Smooth muscle cell (in vitro differentiated cells): ENCODE measurements around the gene CYB5R2. TPM values are rescaled to one million over a fixed set of nuclear protein-coding genes. Genes with fewer than 3 reads are reported as not detected.

Experiments used
- DNase-seq: peaks from one replicate; lab custom pipeline; 2025; ENCODE audit not compliant: unreplicated experiment; lab: John Stamatoyannopoulos, UW
- H2AFZ ChIP-seq: fragments of 200-600 bp; sonication (generic); 2 replicates; pipeline ENCODE4 v1.6.0; 2016; ENCODE audit warnings: antibody characterized with exemption, low read depth, mild to moderate bottlenecking
- H3F3A ChIP-seq: fragments of 200-600 bp; sonication (generic); 2 replicates; pipeline ENCODE4 v1.6.0; 2017; ENCODE audit warnings: antibody characterized with exemption, low read depth
- H3K27ac ChIP-seq: fragments of 200-600 bp; sonication (generic); 2 replicates; pipeline ENCODE4 v1.5.1; 2016; ENCODE audit warnings: low read depth, mild to moderate bottlenecking
- H3K27me3 ChIP-seq: fragments of 200-600 bp; sonication (generic); 2 replicates; pipeline ENCODE4 v1.6.1; 2016; ENCODE audit warnings: low read depth, mild to moderate bottlenecking
- H3K36me3 ChIP-seq: fragments of 200-600 bp; sonication (generic); 2 replicates; pipeline ENCODE4 v1.5.1; 2016; ENCODE audit warnings: low read depth
- H3K4me1 ChIP-seq: fragments of 200-600 bp; sonication (generic); 2 replicates; pipeline ENCODE4 v1.5.1; 2016; ENCODE audit warnings: low read depth
- H3K4me2 ChIP-seq: fragments of 200-600 bp; sonication (generic); 2 replicates; pipeline ENCODE4 v1.6.0; 2016; ENCODE audit warnings: mild to moderate bottlenecking
- H3K4me3 ChIP-seq: fragments of 200-600 bp; sonication (generic); 2 replicates; pipeline ENCODE4 v1.5.1; 2016; ENCODE audit warnings: mild to moderate bottlenecking
- H3K79me2 ChIP-seq: fragments of 200-600 bp; sonication (generic); 2 replicates; pipeline ENCODE4 v1.6.0; 2016; ENCODE audit warnings: low read depth, mild to moderate bottlenecking
- H3K9ac ChIP-seq: fragments of 200-600 bp; sonication (generic); 2 replicates; pipeline ENCODE4 v1.6.0; 2016; ENCODE audit warnings: low read depth
- H3K9me3 ChIP-seq: fragments of 200-600 bp; sonication (generic); replicated peaks from 2 replicates; pipeline ENCODE4 v1.5.1; 2016; ENCODE audit warnings: low read depth
- H4K20me1 ChIP-seq: fragments of 200-600 bp; sonication (generic); 2 replicates; pipeline ENCODE4 v1.6.0; 2016; ENCODE audit warnings: low read depth
- CTCF ChIP-seq: fragments of 200-600 bp; sonication (generic); IDR thresholded peaks from 2 replicates; pipeline ENCODE4 v1.5.1; 2017; ENCODE audit warnings: borderline replicate concordance, mild to moderate bottlenecking, antibody characterized with exemption; ENCODE audit not compliant: insufficient read depth, poor library complexity, severe bottlenecking
- WGBS: methylation state at CpG from one replicate; pipeline ENCODE4 v1.1.7; 2016; ENCODE audit warnings: low lambda C conversion rate; 5-methylcytosine and 5-hydroxymethylcytosine counted together
- polyA plus RNA-seq: library from polyadenylated mRNA; unstranded; fragments of >200 nt; fragmentation: Nextera tagmentation; extraction: Ambion mirVana; gene quantifications from 2 replicates; pipeline ENCODE4 v1.2.1, GENCODE V29; 2016
- total RNA-seq: library from RNA; depleted of rRNA; stranded (reverse); fragments of >200 nt; gene quantifications from 2 replicates; pipeline ENCODE4 v1.2.3, GENCODE V29; 2014

CYB5R2 gene
- total and polyA plus RNA-seq, 2 experiments from 2014 or later = 32.4 to 45.1 TPM

GRCh38 chr11:7667460-7667859 lies 5.8 kb downstream of the CYB5R2 start:
- H3K9me3 ChIP-seq = no peaks in the 10 kb centered on the region
- no peak overlapping the region for H2AFZ ChIP-seq
- no peak for DNase-seq
- no peaks in the 10 kb centered on the region for H3K79me2 ChIP-seq
- H4K20me1 ChIP-seq = no peaks in the 10 kb centered on the region
- H3K27me3 ChIP-seq = no peaks in the 10 kb centered on the region
- no peaks in the 10 kb centered on the region for H3K36me3 ChIP-seq
- H3K9ac ChIP-seq = no peak overlapping the region
- H3K4me3 ChIP-seq = no peak overlapping the region
- no peak for TF ChIP-seq CTCF
- H3F3A ChIP-seq = peaks cover 19% of the 10 kb centered on the region
- H3K4me2 ChIP-seq = peak overlapping the region; percentile 56
- H3K27ac ChIP-seq = no peak overlapping the region
- H3K4me1 ChIP-seq = peaks cover 14% of the 10 kb centered on the region
- 75% methylated on average over 2 of the region's 2 CpGs for WGBS

- Histone ChIP-seq H3K4me3 (no peak overlapping the region), H3K27ac (no peak overlapping the region), H3K4me2 (peak overlapping the region; percentile 56), H3K9me3 (no peaks in the 10 kb centered on the region), H4K20me1 (no peaks in the 10 kb centered on the region), H3K4me1 (peaks cover 14% of the 10 kb centered on the region), H3K9ac (no peak overlapping the region), H3K79me2 (no peaks in the 10 kb centered on the region), H3F3A (peaks cover 9% of the 10 kb centered on the region), H3K27me3 (no peaks in the 10 kb centered on the region), H2AFZ (no peak overlapping the region), H3K36me3 (no peaks in the 10 kb centered on the region)
- no peak for TF ChIP-seq CTCF
- DNase-seq = no peak
- 95% methylated on average over 7 of the region's 7 CpGs for WGBS
Measured at GRCh38 chr11:7666292-7666866, 6.9 kb downstream of the CYB5R2 start.

GRCh38 chr11:7665473-7666291 lies 7.6 kb downstream of the CYB5R2 start:
- TF ChIP-seq CTCF = peak; percentile 86
- H3K9me3 ChIP-seq = no peaks in the 10 kb centered on the region
- peaks cover 8% of the 10 kb centered on the region for H3F3A ChIP-seq
- H4K20me1 ChIP-seq = no peaks in the 10 kb centered on the region
- 58% methylated on average over 20 of the region's 20 CpGs for WGBS
- peaks cover 14% of the 10 kb centered on the region for H3K4me1 ChIP-seq
- no peak overlapping the region for H3K4me2 ChIP-seq
- H3K9ac ChIP-seq = no peak overlapping the region
- H2AFZ ChIP-seq = no peak overlapping the region
- DNase-seq = no peak
- H3K4me3 ChIP-seq = no peak overlapping the region
- no peaks in the 10 kb centered on the region for H3K79me2 ChIP-seq
- H3K36me3 ChIP-seq = no peaks in the 10 kb centered on the region
- H3K27me3 ChIP-seq = no peaks in the 10 kb centered on the region
- H3K27ac ChIP-seq = no peak overlapping the region
